GM19193 (cell line): Measurements from ENCODE around the gene TNFSF10.

Source experiments
- POLR2A ChIP-seq: IDR thresholded peaks from 4 replicates; pipeline ENCODE4 v1.6.1; 2011; ENCODE audit not compliant: insufficient read depth, insufficient read length; ENCODE audit errors: extremely low read depth

Gene TNFSF10

DNA sequence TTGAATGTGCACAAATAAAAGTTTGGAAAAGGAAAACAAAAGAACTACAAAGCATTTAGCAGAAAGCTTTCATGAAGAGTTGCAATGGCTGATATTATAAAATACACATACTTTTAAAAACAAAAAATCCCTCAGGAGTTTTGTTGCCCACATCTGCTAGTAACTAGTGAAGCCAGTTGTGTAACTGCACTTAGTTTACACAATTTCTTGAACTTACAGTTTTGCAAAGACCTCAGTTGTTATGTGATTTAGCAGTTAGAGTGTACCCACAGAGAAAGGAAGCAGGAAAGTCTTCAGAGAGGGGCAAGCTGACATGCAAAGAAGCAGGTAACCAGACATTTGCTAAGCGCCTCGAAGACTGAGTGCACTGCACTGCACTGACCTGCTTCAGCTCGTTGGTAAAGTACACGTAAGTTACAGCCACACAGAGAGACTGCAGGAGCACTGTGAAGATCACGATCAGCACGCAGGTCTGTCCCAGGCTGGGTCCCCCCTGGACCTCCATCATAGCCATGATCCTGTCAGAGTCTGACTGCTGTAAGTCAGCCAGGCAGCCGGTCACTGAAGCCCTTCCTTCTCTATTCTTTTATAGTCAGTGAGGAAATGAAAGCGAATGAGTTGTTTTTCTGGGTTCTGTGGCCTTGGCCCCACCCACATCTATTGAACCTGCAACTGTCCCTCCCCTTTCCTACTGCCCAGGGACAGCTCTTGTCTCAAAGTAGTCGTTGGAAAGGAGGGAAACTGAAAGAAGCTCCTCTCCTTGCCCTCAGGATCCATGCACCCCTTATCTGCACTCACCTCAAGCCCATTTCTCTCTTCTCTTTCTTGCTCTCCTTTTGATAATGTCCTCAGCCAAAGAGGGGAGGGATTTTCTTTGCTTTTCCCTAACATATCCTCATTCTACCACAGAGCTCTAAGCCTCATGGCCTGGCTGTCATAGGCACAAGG is at the start of gene TNFSF10:
TNFSF10 (minus strand) TSS at position 560 of the 948 bp plus-strand sequence; CDS start at position 514, 46 bp downstream.
- peak; percentile 96 for TF ChIP-seq POLR2A

DNA sequence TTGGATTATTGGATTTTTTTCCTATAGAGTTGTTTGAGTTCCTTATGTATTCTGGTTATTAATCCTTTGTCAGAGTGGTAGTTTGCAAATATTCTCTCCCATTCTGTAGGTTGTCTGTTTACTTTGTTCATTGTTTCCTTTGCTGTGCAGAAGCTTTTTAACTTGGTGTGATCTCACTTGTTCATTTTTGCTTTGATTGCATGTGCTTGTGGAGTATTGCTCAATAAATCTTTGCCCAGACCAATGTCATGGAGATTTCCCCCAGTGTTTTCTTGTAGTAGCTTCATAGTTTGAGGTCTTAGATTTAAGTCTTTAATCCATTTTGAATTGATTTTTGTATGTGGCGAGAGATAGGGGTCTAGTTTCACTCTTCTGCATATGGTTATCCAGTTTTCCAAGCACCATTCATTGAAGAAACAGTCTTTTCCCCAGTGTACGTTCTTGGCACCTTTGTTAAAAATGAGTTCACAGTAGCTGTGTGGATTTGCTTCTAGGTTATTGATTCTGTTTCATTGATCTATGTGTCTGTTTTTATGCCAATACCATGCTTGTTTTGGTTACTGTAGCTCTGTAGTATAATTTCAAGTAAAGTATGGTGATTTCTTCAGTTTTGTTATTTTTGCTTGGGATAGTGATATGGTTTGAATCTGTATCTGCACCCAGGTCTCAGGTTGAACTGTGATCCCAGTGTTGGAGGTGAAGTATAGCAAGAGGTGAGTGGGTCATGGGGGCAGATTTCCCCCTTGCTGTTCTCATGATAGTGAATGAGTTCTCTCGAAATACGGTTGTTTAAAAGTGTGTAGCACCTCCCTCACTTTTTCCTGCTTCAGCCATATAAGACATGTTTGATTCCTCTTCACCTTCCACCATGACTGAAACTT is 46.1 kb upstream of the TNFSF10 start:
- TF ChIP-seq POLR2A = no peak

DNA sequence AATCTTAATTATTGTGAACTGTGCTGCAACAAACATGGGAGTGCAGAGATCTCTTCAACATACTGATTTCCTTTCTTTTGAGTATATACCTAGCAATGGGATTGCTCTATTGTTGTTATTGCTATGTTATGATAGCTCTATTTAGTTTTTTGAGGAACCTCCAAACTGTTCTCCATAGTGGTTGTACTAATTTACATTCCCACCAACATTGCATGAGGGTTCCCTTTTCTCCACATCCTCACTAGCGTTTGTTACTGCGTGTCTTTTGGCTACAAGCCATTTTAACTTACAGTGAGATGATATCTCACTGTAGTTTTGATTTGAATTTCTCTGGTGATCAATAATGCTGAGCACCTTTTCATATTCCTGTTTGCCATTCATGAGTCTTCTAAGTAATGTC is 45.5 kb upstream of the TNFSF10 start:
- TF ChIP-seq POLR2A = no peak

DNA sequence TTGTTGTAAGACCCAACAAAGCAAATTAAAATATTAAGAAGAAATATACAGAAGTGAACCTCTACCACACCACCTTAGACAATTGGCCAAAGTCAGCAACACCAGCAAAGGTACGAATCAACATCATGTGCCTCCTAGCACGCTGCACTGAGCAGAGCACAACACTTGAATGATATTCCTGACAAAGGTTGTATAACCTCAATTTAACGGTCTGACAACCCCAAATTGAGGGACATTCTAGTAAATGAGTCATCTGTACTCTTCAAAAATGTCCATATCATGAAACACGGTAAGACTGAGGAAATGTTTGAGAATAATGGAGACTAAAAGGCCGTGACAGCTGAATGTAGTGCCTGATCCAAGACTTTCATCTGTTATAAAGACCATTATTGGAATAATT is 41.3 kb upstream of the TNFSF10 start:
- TF ChIP-seq POLR2A = no peak

DNA sequence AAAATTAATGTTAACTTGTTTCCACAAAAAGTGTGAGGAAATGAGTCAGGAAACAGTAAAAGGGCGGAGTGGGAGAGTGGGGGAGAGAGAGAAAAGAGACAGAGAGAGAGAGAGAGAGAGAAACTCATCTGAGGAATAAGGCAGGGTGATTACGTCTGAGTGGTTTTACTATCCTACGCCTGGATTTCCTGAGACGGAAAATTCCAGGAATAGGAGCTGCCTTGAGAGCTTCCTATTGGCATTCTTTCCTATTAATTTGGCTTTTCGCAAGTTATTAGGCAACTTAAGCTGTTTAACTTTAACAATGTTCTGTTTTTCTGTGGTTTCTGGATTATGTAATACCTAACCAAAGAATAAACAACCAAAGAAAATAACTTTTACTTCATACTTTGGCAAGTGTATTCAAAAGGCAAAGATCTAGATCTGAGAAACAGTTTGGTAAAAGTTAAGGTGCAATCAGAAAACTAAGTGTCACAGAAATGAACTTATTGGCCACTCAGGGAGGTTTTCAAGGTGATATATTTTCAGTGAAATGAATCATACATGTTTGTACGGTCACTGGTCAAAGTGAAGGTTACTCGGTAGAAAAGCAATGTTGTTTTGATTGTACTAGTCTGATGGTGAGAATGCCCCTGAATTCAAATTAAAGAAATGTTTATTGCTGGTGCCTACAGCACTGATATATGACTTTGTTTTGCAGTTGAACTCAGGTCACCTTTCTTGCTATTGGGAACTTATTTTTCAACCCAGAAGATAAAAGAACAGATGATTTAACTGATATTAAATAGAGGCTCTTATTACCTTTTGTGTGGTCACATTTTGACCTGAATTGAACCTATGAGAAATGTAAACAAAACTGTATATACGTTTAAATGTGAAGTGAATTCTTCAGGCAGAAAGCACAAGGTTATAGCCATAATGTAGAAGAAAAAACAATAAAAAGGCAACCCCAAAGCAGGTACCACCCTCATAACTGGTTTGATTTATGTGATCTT is 39.9 kb upstream of the TNFSF10 start:
- TF ChIP-seq POLR2A = no peak

DNA sequence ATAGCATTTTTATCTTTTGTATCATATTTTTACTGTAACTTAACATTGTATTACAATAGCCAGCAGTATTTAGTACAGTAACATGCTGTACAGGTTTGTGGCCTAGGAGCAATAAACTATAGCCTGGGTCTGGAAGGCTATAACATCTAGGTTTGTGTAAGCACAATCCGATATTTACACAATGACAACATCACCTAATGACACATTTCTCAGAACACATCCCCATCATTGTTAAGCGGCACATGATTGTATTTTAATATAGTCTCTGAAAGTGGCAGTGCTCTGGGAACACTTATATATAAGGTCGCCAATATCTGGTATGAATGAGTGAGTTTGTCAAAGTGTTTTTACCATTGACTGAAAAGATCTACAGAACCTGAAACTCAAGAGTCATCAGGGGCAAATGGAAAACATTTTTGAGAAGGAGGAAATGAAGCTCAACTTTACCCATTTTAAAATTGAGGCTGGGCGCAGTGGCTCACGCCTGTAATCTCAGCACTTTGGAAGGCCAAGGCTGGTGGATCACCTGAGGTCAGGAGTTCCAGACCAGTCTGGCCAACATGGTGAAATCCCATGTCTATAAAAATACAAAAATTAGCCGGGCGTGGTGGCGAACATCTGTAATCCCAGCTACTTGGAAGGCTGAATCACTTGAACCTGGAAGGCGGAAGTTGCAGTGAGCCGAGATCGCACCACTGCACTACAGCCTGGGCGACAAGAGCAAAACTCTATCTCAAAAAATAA is 38.8 kb upstream of the TNFSF10 start:
- no peak for TF ChIP-seq POLR2A

DNA sequence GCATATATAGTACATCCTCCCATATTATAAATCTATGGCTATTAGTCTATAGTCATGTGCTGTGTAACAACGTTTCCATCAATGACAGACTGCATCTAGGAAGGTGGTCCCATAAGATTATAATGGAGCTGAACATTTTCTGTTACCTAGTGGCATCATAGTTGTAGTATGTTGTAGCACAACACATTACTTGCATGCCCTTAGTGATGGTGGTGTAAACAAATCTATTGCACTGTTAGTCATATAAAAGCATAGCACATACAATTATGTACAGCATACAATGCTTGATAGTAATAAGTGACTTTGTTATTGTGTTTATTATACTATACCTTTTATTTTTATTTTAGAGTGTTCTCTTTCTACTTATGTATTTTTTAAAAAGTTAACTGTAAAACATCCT is 37.4 kb upstream of the TNFSF10 start:
- TF ChIP-seq POLR2A = no peak

DNA sequence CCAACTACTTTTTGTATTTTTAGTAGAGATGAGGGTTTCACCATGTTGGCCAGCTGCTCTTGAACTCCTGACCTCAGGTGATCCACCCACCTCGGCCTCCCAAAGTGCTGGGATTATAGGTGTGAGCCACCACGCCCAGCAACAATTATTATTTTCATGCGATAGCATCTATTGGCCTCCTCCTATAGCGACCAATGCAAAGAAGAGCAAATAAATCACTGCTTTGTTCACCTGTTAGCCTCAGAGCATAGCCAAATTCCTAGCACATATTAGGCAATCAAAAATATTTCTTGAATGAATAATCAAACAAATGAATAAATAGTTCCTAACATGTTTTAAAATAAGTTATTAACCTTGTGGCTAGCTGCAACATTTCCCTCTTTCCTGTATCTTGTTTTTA is 36.8 kb upstream of the TNFSF10 start:
- TF ChIP-seq POLR2A = no peak

DNA sequence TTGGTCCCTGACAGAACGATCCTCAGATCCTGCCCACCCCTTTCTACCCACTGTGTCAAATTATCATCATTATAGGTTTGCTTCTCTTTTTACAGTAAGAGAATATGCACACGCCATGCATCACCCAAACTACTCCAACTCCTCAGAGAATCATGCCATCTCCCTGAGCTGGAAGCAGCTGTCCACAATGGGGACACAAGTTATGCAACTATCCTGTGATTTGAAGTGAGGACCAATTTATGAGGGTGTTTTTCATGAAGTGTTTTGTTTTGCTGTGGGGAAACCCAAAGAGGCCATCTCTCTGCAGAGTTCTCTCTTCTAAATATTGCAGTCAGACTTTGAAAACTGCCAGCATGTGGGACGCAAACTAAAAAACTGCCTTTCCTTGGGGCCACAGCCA is 35.8 kb upstream of the TNFSF10 start:
- TF ChIP-seq POLR2A = no peak

DNA sequence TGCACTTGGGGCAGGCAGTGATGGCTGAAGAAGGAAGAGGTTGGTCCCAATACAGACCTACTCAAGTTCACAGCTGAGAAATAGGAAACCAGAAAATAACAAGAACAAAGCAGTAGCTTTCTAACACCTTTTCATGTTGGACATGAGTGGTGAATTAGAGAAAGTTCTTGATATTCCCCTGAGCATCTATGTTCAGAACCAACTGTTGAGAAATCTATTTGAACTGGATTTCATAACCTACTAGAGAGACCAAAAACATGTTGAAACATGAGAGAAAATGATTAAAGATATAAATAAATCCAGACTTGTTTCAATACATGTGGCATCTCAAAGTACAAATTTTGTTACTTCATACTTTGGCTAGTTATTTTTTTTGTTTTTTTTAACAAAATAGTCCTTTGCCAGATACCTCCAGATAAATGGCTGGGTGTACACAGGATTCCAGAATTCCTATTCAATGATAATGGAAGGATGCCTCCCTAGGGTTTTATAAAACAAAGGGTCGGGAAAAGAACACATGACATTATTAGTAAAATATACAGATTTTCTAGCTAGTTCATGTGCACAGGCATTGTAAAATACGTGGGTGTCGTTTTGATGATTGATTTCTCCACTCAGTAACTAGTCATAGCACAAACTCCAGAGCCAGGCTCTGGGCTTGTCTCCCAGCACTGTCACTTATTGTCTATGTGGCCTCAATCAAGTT is 34.4 kb upstream of the TNFSF10 start:
- no peak for TF ChIP-seq POLR2A

DNA sequence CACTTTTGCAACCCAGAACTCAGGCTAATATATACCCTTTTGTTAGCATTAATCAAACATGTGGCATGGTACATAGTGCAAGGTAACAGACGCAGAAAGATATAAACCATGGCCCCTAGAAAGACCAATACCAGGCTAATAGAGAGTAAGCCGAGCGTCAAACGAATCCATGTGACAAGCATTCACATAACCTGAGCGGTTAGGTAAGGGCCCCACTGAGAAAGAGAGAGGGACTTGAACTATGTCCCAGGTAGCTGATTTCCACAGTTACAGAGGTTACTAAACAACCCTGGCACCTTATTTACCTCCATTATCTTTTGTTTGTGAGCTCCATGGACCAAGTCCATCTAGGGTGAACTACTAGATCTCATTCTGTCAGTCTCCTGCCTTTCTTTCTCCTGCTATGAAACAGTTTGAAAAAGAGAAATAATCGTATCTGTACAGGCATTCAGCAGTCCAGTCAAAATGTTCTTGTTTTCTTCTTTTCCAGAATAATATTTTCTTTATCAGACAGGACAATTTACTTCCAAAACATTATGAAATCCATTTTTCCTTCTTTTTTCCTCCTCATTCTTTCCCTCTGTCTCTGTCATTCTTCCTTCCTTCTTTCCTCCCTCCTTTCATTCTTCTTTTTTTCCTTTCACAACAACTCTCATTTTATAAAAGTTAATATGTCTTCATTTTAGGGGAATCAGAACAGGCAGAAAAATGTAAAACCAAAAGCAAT is 30.5 kb upstream of the TNFSF10 start:
- TF ChIP-seq POLR2A = no peak

DNA sequence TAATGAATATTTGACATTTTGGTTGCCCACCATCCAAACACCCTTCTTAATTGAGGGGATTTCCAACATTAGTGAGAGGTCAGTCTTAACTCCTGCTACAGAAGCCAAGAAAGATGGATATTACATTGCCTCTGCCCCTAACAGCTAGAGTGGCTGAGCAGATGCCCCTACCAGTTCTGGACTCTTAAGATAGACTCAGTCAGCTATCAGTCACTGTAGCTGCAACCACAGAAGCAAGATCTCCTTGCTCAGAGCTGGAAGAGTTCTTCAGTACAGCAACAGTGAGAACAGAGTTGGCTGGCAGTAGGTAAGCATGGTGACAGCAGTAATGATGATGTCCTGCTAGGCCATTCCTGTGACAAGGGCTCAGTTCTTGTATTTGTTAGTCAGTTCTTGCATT is 29.4 kb upstream of the TNFSF10 start:
- TF ChIP-seq POLR2A = no peak
